HEK293 (cell line): ENCODE data around the gene MICALL1.

Source experiments
- CTCF ChIA-PET: fragments of 350-600 bp; formaldehyde crosslinking; extraction: SDS; loops from one replicate; lab custom pipeline; 2021; ENCODE audit warnings: antibody characterized with exemption; lab: Yijun Ruan, JAX
- POLR2A ChIA-PET: fragments of 300-600 bp; formaldehyde crosslinking; extraction: SDS; loops from one replicate; lab custom pipeline; 2020; ENCODE audit warnings: antibody characterized with exemption, inconsistent platforms; lab: Yijun Ruan, JAX
- H3K27ac ChIP-seq: fragments of 200-500 bp; sonication (Bioruptor generic); 2 replicates; pipeline ENCODE4 v1.5.1; 2014; ENCODE audit warnings: low read depth, low read length, control low read depth, inconsistent platforms; ENCODE audit errors: extremely low read depth
- H3K36me3 ChIP-seq, 2 experiments: fragments of 200-500 bp in 1 of 2; sonication (Bioruptor generic) in 1 of 2; 1 replicate in 1 of 2; 2 replicates in 1 of 2; pipeline ENCODE4 v1.5.1; 2014 to 2017; ENCODE audit warnings: inconsistent platforms in 2 of 2, low read length in 2 of 2; ENCODE audit not compliant: control insufficient read depth in 2 of 2, insufficient read depth in 1 of 2
- H3K4me1 ChIP-seq: fragments of 200-500 bp; sonication (Bioruptor generic); 2 replicates; pipeline ENCODE4 v1.5.1; 2014; ENCODE audit warnings: mild to moderate bottlenecking, low read length, inconsistent platforms; ENCODE audit not compliant: control insufficient read depth, insufficient read depth
- H3K4me3 ChIP-seq: 2 replicates; pipeline ENCODE4 v1.5.1; 2011; ENCODE audit warnings: low read depth, mild to moderate bottlenecking, control low read depth, low read length, moderate library complexity
- H3K9me3 ChIP-seq: fragments of 200-500 bp; sonication (Bioruptor generic); 2 replicates; pipeline ENCODE4 v1.5.1; 2014; ENCODE audit warnings: low read depth, low read length, inconsistent platforms; ENCODE audit not compliant: control insufficient read depth, insufficient read depth
- BCL11B ChIP-seq: fragments of 450-650 bp; formaldehyde crosslinking; IDR thresholded peaks from 2 replicates; pipeline ENCODE4 v1.5.1; 2016; ENCODE audit warnings: low read depth, missing biosample characterization, missing genetic modification characterization
- GLI4 ChIP-seq: fragments of 450-650 bp; formaldehyde crosslinking; IDR thresholded peaks from 2 replicates; pipeline ENCODE4 v1.5.1; 2016; ENCODE audit warnings: missing biosample characterization, missing genetic modification characterization
- GLIS1 ChIP-seq: fragments of 450-650 bp; formaldehyde crosslinking; IDR thresholded peaks from 2 replicates; pipeline ENCODE4 v1.5.1; 2016; ENCODE audit warnings: missing biosample characterization, missing genetic modification characterization
- PRDM1 ChIP-seq: fragments of 450-650 bp; formaldehyde crosslinking; IDR thresholded peaks from 2 replicates; pipeline ENCODE4; 2016; ENCODE audit warnings: missing biosample characterization, missing genetic modification characterization
- RBAK ChIP-seq: fragments of 450-650 bp; formaldehyde crosslinking; IDR thresholded peaks from 2 replicates; pipeline ENCODE4 v1.5.1; 2016; ENCODE audit warnings: missing biosample characterization, missing genetic modification characterization
- SP2 ChIP-seq: fragments of 450-650 bp; formaldehyde crosslinking; IDR thresholded peaks from 2 replicates; pipeline ENCODE4 v1.5.1; 2016; ENCODE audit warnings: missing biosample characterization, missing genetic modification characterization
- SP7 ChIP-seq: fragments of 450-650 bp; formaldehyde crosslinking; IDR thresholded peaks from 2 replicates; pipeline ENCODE4 v1.5.1; 2016; ENCODE audit warnings: missing biosample characterization, missing genetic modification characterization
- TCF7L2 ChIP-seq: IDR thresholded peaks from 2 replicates; pipeline ENCODE4 v1.6.1; 2011; ENCODE audit warnings: low read depth, mild to moderate bottlenecking, inconsistent platforms, low read length, moderate library complexity, borderline replicate concordance
- TRIM28 ChIP-seq: IDR thresholded peaks from 2 replicates; pipeline ENCODE4 v1.6.1; 2011; ENCODE audit warnings: low read length, control low read depth, borderline replicate concordance
- ZBTB1 ChIP-seq: fragments of 450-650 bp; formaldehyde crosslinking; IDR thresholded peaks from 2 replicates; pipeline ENCODE4 v1.5.1; 2016; ENCODE audit warnings: missing biosample characterization, missing genetic modification characterization
- ZNF140 ChIP-seq: fragments of 450-650 bp; formaldehyde crosslinking; IDR thresholded peaks from 2 replicates; pipeline ENCODE4 v1.5.1; 2016; ENCODE audit warnings: missing biosample characterization, missing genetic modification characterization
- ZNF146 ChIP-seq: fragments of 450-650 bp; formaldehyde crosslinking; IDR thresholded peaks from 2 replicates; pipeline ENCODE4 v1.5.1; 2016; ENCODE audit warnings: missing biosample characterization, missing genetic modification characterization
- ZNF184 ChIP-seq: fragments of 450-650 bp; IDR thresholded peaks from 2 replicates; pipeline ENCODE4 v1.5.1; 2018; ENCODE audit warnings: missing biosample characterization, mild to moderate bottlenecking, missing genetic modification characterization
- ZNF223 ChIP-seq: fragments of 450-650 bp; formaldehyde crosslinking; IDR thresholded peaks from 2 replicates; pipeline ENCODE4 v1.5.1; 2016; ENCODE audit warnings: missing biosample characterization, missing genetic modification characterization
- ZNF24 ChIP-seq: fragments of 450-650 bp; formaldehyde crosslinking; IDR thresholded peaks from 2 replicates; pipeline ENCODE4 v1.5.1; 2016; ENCODE audit warnings: missing biosample characterization, missing genetic modification characterization
- ZNF366 ChIP-seq: fragments of 450-650 bp; formaldehyde crosslinking; conservative IDR thresholded peaks from 2 replicates; pipeline ENCODE4 v1.5.1; 2016; ENCODE audit warnings: missing biosample characterization, missing genetic modification characterization
- ZNF416 ChIP-seq: fragments of 450-650 bp; formaldehyde crosslinking; IDR thresholded peaks from 2 replicates; pipeline ENCODE4 v1.5.1; 2016; ENCODE audit warnings: missing biosample characterization, missing genetic modification characterization
- ZNF473 ChIP-seq: fragments of 450-650 bp; formaldehyde crosslinking; IDR thresholded peaks from 2 replicates; pipeline ENCODE4 v1.5.1; 2017; ENCODE audit warnings: missing biosample characterization, missing genetic modification characterization
- ZNF623 ChIP-seq: fragments of 450-650 bp; formaldehyde crosslinking; IDR thresholded peaks from 2 replicates; pipeline ENCODE4 v1.5.1; 2016; ENCODE audit warnings: missing biosample characterization, missing genetic modification characterization
- ZNF660 ChIP-seq: fragments of 450-650 bp; IDR thresholded peaks from 2 replicates; pipeline ENCODE4 v1.5.1; 2018; ENCODE audit warnings: missing biosample characterization, mild to moderate bottlenecking, missing genetic modification characterization
- ZNF664 ChIP-seq: fragments of 450-650 bp; formaldehyde crosslinking; IDR thresholded peaks from 2 replicates; pipeline ENCODE4 v1.5.1; 2016; ENCODE audit warnings: missing biosample characterization, missing genetic modification characterization
- ZNF707 ChIP-seq: fragments of 450-650 bp; formaldehyde crosslinking; IDR thresholded peaks from 2 replicates; pipeline ENCODE4 v1.5.1; 2016; ENCODE audit warnings: missing biosample characterization, missing genetic modification characterization
- TF ChIP-seq, protein P1 (sequence below): fragments of 450-650 bp; formaldehyde crosslinking; IDR thresholded peaks from 2 replicates; pipeline ENCODE4 v1.5.1; 2016; ENCODE audit warnings: missing biosample characterization, missing genetic modification characterization
- TF ChIP-seq, protein P2 (sequence below): fragments of 450-650 bp; formaldehyde crosslinking; IDR thresholded peaks from 2 replicates; pipeline ENCODE4 v1.5.1; 2016; ENCODE audit warnings: missing biosample characterization, missing genetic modification characterization
- TF ChIP-seq, protein P3 (sequence below): fragments of 450-650 bp; formaldehyde crosslinking; conservative IDR thresholded peaks from 2 replicates; pipeline ENCODE4 v1.5.1; 2016; ENCODE audit warnings: low read depth, missing biosample characterization, missing genetic modification characterization

Gene MICALL1

DNA sequence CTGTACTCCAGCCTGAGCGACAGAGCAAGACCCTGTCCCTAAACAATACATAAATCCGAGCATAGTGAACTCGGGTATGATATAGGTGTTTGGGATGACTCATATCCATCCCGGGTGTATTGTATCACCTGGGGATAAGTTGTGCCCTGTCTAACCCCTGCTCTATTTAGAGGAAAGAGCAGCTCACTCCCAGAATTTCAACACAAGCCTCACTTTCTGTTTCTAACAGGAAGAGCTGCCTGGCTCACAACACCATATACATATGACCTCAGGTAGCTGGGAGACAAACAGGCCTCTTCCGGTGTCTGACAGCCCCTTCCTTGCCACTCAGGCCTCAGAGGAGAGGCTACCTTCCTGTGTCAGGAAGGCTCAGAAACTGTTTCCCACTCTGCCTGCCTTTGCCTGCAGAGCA lies 9.9 kb upstream of the MICALL1 start:
- Histone ChIP-seq H3K27ac (peak overlapping the region; percentile 44), H3K36me3 (peaks cover 6 to 15% of the 10 kb centered on the region in 2 experiments; a peak in 2 of 3 replicates), H3K4me3 (no peak overlapping the region), H3K9me3 (no peaks in the 10 kb centered on the region), H3K4me1 (no peaks in the 10 kb centered on the region)
- CTCF ChIA-PET = interaction anchor here (0.6 to 5.0 kb wide), 10 partner anchors 9 to 356 kb away, joined by 3 to 26 read pairs (median 4); partner anchors contain the start of gene MICALL1
- TF ChIP-seq ZNF707 (tag by site-specific recombination) (no peak), ZNF660 (tag by site-specific recombination) (0 out of 2 replicates have a peak, but pooled peaks have one; percentile 14), TRIM28 (no peak), ZNF416 (tag by site-specific recombination) (no peak), SP2 (tag by site-specific recombination) (no peak), ZNF473 (tag by site-specific recombination) (no peak), PRDM1 (tag by site-specific recombination) (peak; percentile 15; the same call in 1 of the 2 replicates), ZNF184 (tag by site-specific recombination) (no peak), RBAK (tag by site-specific recombination) (no peak), ZBTB1 (tag by site-specific recombination) (no peak), ZNF146 (no peak), GLIS1 (tag by site-specific recombination) (no peak), ZNF623 (tag by site-specific recombination) (no peak), TCF7L2 (no peak), ZNF664 (no peak), ZNF24 (tag by site-specific recombination) (no peak), BCL11B (no peak), GLI4 (tag by site-specific recombination) (no peak), SP7 (tag by site-specific recombination) (no peak), ZNF140 (tag by site-specific recombination) (no peak), ZNF366 (0 out of 2 replicates have a peak, but pooled peaks have one; percentile 13), ZNF223 (no peak)
- TF ChIP-seq, protein P1, sequence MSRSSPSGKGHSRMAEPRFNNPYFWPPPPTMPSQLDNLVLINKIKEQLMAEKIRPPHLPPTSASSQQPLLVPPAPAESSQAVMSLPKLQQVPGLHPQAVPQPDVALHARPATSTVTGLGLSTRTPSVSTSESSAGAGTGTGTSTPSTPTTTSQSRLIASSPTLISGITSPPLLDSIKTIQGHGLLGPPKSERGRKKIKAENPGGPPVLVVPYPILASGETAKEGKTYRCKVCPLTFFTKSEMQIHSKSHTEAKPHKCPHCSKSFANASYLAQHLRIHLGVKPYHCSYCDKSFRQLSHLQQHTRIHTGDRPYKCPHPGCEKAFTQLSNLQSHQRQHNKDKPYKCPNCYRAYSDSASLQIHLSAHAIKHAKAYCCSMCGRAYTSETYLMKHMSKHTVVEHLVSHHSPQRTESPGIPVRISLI (tag by site-specific recombination) = no peak
- TF ChIP-seq, protein P2, sequence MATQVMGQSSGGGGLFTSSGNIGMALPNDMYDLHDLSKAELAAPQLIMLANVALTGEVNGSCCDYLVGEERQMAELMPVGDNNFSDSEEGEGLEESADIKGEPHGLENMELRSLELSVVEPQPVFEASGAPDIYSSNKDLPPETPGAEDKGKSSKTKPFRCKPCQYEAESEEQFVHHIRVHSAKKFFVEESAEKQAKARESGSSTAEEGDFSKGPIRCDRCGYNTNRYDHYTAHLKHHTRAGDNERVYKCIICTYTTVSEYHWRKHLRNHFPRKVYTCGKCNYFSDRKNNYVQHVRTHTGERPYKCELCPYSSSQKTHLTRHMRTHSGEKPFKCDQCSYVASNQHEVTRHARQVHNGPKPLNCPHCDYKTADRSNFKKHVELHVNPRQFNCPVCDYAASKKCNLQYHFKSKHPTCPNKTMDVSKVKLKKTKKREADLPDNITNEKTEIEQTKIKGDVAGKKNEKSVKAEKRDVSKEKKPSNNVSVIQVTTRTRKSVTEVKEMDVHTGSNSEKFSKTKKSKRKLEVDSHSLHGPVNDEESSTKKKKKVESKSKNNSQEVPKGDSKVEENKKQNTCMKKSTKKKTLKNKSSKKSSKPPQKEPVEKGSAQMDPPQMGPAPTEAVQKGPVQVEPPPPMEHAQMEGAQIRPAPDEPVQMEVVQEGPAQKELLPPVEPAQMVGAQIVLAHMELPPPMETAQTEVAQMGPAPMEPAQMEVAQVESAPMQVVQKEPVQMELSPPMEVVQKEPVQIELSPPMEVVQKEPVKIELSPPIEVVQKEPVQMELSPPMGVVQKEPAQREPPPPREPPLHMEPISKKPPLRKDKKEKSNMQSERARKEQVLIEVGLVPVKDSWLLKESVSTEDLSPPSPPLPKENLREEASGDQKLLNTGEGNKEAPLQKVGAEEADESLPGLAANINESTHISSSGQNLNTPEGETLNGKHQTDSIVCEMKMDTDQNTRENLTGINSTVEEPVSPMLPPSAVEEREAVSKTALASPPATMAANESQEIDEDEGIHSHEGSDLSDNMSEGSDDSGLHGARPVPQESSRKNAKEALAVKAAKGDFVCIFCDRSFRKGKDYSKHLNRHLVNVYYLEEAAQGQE (tag by site-specific recombination) = no peak
- TF ChIP-seq, protein P3, sequence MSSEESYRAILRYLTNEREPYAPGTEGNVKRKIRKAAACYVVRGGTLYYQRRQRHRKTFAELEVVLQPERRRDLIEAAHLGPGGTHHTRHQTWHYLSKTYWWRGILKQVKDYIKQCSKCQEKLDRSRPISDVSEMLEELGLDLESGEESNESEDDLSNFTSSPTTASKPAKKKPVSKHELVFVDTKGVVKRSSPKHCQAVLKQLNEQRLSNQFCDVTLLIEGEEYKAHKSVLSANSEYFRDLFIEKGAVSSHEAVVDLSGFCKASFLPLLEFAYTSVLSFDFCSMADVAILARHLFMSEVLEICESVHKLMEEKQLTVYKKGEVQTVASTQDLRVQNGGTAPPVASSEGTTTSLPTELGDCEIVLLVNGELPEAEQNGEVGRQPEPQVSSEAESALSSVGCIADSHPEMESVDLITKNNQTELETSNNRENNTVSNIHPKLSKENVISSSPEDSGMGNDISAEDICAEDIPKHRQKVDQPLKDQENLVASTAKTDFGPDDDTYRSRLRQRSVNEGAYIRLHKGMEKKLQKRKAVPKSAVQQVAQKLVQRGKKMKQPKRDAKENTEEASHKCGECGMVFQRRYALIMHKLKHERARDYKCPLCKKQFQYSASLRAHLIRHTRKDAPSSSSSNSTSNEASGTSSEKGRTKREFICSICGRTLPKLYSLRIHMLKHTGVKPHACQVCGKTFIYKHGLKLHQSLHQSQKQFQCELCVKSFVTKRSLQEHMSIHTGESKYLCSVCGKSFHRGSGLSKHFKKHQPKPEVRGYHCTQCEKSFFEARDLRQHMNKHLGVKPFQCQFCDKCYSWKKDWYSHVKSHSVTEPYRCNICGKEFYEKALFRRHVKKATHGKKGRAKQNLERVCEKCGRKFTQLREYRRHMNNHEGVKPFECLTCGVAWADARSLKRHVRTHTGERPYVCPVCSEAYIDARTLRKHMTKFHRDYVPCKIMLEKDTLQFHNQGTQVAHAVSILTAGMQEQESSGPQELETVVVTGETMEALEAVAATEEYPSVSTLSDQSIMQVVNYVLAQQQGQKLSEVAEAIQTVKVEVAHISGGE (tag by site-specific recombination) = no peak
- POLR2A ChIA-PET = interaction anchor here (2.3 kb wide), 1 partner anchor 9 kb away, joined by 19 read pairs; the partner anchor contains the start of gene MICALL1
